GM12872 (cell line): ENCODE measurements around the gene ST6GALNAC6.

Experiments
- TF ChIP-seq, protein P1 (sequence below): IDR thresholded peaks from 3 replicates; pipeline ENCODE4 v1.5.1; 2011; ENCODE audit warnings: low read depth, mild to moderate bottlenecking, low read length, moderate library complexity; ENCODE audit not compliant: insufficient read depth

ST6GALNAC6 gene, protein sequence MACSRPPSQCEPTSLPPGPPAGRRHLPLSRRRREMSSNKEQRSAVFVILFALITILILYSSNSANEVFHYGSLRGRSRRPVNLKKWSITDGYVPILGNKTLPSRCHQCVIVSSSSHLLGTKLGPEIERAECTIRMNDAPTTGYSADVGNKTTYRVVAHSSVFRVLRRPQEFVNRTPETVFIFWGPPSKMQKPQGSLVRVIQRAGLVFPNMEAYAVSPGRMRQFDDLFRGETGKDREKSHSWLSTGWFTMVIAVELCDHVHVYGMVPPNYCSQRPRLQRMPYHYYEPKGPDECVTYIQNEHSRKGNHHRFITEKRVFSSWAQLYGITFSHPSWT

DNA sequence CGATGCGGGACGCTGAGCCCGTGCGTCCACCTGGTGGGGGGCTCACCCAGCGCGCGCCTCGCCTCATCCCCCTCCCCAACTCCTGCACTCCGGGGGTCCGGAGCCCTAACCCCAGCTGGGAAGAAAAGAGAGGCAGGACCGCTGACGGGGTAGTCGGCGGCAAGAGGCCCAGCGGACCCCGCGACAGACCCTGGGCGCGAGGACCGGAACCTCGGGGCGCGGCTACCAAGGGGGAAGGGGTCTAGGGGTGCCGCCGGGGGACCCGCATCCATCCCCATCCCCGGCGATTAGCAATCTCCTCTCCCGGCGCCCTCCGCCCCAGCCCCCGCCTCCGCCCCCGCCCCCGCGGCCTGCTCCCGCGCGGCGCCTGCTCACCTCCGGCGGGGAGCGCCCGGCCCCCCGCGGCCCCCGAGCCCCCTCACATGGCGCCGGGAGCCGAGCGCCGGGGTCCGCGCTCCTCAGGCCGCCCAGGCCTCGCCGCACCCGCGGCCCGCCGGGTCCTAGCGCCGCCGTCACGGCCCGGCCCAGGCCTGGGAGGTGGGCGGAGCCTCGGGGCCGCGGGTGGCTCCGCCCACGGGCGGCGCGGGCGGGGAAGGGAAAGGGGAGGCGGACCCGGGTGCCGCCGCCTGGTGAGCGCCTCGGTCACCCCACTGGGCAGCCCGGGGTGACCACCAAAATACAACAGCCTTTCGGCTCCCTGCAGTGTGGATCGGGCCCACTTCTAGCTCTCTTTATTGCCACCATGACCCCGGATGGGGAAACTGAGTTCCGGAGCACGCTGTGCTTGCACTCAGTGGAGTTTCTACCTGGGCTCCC is at the start of gene ST6GALNAC6:
TSS of gene ST6GALNAC6 (minus strand) at position 476 of the 816 bp plus-strand sequence. CDS start 1,622 bp downstream, outside the sequence.
- TF ChIP-seq, protein P1, sequence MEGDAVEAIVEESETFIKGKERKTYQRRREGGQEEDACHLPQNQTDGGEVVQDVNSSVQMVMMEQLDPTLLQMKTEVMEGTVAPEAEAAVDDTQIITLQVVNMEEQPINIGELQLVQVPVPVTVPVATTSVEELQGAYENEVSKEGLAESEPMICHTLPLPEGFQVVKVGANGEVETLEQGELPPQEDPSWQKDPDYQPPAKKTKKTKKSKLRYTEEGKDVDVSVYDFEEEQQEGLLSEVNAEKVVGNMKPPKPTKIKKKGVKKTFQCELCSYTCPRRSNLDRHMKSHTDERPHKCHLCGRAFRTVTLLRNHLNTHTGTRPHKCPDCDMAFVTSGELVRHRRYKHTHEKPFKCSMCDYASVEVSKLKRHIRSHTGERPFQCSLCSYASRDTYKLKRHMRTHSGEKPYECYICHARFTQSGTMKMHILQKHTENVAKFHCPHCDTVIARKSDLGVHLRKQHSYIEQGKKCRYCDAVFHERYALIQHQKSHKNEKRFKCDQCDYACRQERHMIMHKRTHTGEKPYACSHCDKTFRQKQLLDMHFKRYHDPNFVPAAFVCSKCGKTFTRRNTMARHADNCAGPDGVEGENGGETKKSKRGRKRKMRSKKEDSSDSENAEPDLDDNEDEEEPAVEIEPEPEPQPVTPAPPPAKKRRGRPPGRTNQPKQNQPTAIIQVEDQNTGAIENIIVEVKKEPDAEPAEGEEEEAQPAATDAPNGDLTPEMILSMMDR, result 0 out of 3 replicates have a peak, but pooled peaks have one; percentile 4

DNA sequence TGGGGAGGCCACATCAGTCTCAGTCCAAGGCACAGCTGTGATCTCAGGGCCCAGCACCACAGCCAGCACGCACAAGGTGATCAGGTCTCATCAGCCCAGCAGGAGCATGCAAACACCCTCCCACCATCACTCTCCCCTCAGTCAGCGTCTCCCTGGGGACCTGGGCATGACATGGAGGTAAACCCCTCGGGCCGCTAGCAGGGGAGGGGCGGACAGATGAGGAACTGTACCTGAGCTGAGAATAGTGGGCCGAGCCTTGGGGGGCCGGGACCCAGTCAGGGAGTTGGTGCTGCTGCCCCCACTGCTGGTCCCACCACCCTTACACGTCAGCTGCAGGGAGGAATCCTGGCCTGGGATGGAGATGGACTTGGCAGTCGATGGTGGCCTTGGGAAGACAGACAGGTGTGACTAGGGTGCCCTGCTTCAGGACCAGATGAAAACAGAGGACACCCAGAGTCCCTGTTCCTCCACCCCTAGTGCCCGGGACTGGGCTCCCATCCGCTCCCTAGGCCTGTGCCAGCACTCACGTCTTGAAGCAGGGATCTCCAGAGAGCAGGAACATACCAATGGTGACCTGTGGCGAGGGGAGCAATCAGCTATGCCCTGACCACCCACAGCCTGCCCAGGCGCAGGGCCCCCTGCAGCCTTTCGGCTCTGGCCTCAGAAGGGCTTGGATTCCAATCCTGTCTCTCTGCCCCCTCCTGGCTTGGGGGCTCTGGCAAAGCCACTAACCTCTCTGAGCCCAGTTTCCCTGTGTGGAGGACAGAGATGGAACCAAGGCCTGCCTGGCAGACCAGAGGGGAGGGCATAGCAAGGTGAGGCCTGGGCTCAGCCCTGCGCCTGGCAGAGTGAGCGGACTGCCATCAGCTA is 48.7 kb upstream of the ST6GALNAC6 start:
- TF ChIP-seq, protein P1, result no peak

DNA sequence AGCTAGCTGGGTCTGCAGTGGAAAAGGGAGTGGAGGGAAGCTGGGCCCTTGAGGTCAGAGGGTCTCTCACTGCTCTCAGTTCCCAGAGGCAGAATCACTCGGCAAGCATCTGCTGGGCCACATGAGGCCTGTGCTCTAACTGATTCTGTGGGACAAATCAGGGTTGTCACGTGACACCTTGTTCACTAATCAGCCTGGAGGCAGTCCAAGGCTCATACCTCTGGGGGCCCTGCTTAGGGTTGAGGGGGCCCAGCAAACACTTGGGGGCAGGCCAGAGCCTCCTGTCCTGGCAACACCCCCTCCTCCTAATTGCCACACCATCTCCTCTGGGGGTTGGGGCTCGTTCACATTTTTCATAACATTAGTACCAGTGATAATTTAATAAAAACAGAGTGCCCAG is 47.3 kb upstream of the ST6GALNAC6 start:
- TF ChIP-seq, protein P1, result no peak

DNA sequence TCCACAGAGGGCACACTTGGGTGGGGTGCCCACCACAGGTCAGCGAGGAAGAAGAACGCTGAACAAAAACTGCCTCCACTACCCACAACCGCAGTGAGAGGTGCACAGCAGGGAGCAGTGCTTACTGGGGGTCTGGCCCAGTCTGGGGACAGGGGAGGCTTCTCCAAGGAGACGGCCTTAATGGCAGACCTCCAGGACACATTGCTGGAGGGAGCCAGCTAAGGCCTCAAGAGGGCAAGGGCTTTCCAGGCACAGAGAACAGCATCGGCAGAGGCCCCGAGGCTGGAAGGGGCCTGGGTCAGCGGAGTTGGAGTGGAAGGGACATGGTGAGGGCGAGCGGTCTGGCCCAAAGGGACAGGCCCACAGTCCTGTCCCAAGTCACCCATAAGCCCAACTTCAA is 46.5 kb upstream of the ST6GALNAC6 start:
- TF ChIP-seq, protein P1, result no peak

DNA sequence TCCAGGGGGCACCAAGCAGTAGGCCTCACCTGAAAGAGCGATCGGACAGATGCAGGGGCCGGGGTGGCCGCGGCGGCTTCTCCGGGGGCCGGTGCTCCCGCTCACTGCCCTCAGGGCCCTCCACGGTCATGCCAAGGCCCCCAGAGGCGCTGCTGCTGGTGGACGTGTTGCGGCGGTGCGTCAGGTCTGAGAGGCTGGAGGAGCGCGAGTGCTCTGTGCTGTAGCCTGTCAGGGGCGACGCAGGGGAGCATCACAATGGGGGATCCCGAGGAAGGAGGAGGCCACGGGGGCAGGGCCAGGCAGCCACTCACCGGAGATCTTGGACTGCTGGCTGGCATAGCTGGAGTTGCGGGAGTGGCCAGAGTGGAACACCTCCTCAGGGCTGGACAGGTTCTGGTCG is 45.9 kb upstream of the ST6GALNAC6 start:
- TF ChIP-seq, protein P1, result no peak

DNA sequence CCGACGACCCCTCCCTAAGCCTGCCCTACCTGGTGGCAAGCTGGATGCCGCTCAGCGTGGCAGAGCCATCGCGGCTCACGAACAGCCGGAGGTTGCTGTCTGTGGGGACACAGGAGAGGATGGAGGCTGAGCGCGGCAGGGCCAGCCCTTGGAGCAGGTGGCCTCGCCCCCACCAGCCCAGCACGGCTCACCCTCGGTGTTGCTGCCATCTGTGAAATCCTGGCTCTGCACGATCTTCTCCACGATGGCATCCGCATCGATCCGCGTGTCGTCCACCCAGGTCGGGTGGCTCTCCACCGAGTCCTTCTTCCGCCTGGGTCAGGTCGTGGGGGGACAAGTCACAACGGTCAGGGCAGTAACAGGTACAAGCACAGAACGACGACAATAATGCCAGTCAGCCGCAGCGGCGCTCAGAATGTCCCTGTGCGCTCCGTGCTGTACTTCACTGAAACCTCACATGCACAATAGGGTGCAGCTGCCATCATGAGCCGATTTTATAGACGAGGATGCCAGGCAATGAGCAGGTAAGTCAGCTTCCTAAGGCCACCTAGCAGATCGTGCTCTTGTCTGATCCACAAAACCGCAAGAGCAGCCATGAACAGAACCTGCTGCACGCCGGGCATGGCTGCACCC is 45.3 kb upstream of the ST6GALNAC6 start:
- TF ChIP-seq, protein P1, result no peak
